ENCODE measurements around the gene RBM45. TPM values are rescaled to one million over a fixed set of nuclear protein-coding genes. Genes with fewer than 3 reads are reported as not detected.

The RBM45 gene
- total RNA-seq, 1 donor from 2014 or later, result 11.3 TPM

DNA sequence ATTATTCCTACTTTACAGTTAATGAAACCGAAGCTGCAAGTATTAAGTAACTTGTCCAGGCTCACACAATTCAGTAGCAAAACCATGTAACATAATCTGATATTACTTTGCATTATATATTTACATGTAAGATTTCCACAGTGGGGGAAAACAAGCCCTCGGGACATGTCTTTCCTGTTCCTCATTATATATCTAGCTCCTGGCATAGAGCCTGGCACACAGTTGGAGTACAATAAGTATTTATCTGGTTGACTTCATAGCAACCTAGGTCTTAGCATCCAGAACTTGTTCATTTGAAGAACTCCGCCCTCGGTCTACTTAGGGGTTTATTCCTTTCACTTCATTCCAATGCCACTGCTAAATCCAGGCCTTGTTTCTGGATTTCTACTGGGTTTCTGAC is 1.6 kb upstream of the RBM45 start:
- no peak for ATAC-seq
- Histone ChIP-seq H3K27me3 (no peaks in the 10 kb centered on the region), H3K4me1 (peaks cover 17% of the 10 kb centered on the region), H3K27ac (no peak overlapping the region), H3K36me3 (no peaks in the 10 kb centered on the region), H3K9me3 (no peaks in the 10 kb centered on the region), H3K4me3 (no peak overlapping the region)
- TF ChIP-seq, protein P1, sequence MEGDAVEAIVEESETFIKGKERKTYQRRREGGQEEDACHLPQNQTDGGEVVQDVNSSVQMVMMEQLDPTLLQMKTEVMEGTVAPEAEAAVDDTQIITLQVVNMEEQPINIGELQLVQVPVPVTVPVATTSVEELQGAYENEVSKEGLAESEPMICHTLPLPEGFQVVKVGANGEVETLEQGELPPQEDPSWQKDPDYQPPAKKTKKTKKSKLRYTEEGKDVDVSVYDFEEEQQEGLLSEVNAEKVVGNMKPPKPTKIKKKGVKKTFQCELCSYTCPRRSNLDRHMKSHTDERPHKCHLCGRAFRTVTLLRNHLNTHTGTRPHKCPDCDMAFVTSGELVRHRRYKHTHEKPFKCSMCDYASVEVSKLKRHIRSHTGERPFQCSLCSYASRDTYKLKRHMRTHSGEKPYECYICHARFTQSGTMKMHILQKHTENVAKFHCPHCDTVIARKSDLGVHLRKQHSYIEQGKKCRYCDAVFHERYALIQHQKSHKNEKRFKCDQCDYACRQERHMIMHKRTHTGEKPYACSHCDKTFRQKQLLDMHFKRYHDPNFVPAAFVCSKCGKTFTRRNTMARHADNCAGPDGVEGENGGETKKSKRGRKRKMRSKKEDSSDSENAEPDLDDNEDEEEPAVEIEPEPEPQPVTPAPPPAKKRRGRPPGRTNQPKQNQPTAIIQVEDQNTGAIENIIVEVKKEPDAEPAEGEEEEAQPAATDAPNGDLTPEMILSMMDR (IDR thresholded peaks at IDR 0.05), result no peak
- intact Hi-C loops (cut with DNase I), result no loop called here
- DNase-seq, result no peak

DNA sequence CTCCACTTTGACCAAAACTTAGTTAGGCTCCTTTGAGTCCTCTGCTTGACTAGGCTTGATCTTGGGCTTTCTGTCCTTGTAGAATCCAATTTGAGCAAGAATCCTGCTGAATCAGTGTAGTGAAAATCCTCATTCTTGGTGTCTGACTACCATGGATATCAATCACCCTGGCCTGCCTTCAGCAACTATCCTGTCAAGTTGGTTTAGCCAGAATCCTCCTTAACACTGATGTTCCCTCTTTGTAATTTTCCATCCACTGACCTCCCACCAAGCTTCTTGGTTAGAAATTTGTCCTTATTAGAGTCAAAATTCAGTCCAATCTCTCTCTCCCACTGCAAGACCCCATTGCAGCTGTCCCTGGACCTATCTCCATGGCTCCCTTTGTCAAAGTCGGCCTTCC is 494 bp upstream of the RBM45 start:
- Histone ChIP-seq H3K4me3 (peak overlapping the region; percentile 82), H3K4me1 (peaks cover 17% of the 10 kb centered on the region), H3K36me3 (peaks cover 6% of the 10 kb centered on the region), H3K27ac (no peak overlapping the region), H3K27me3 (no peaks in the 10 kb centered on the region), H3K9me3 (no peaks in the 10 kb centered on the region)
- no peak for ATAC-seq
- no peak for DNase-seq
- TF ChIP-seq, protein P1 (IDR thresholded peaks at IDR 0.05), result no peak
- intact Hi-C loops (cut with DNase I), result no loop called here

DNA sequence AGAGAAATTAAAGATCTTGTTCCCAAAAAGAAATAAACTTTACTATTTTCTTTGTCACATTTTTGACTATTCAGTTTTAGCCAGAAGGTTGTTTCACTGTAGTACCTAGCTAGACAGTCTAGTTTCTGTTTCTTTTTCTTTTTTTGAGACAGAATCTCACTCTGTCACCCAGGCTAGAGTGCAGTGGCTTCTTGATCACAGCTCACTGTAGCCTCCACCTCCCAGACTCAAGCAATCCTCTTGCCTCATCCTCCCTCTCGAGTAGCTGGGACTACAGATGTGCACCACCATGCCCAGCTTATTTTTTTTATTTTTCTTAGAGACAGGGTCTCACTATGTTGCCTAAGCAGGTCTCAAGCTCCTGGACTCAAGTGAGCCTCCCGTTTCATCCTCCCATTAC is 2.2 kb downstream of the RBM45 start:
- H3K4me3 ChIP-seq, result no peak overlapping the region
- intact Hi-C loops (cut with DNase I), result no loop called here

DNA sequence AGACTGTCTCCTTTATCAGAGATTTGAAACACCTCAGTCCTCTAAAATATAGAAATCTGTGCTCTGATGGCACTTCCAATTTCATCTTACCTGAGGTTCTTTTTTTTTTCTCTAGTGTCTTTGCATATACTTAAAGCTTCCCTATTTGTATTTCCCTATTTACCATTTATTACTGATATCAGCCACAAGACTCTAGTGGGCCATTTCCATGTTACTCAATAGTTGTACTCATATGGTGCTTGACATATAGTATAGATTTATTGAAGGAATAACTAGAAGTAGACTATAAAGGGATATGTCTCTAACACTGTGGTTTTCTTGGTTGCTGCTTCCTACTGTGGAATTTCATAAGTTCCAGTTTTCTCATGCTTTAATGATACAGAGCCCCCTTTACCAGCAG is 3.0 kb downstream of the RBM45 start:
- Histone ChIP-seq H3K27me3 (no peaks in the 10 kb centered on the region), H3K4me3 (no peak overlapping the region), H3K4me1 (peaks cover 17% of the 10 kb centered on the region), H3K9me3 (no peaks in the 10 kb centered on the region), H3K36me3 (peaks cover 35% of the 10 kb centered on the region), H3K27ac (no peak overlapping the region)
- TF ChIP-seq, protein P1 (IDR thresholded peaks at IDR 0.05), result no peak
- intact Hi-C loops (cut with DNase I), result no loop called here
- ATAC-seq (no peak), DNase-seq (no peak)

More for the DNA sequence above, 2.2 kb downstream of the RBM45 start:
- H3K27ac ChIP-seq, result no peak overlapping the region
- no peak for ATAC-seq
- TF ChIP-seq, protein P1 (IDR thresholded peaks at IDR 0.05), result no peak
- peaks cover 27% of the 10 kb centered on the region for H3K36me3 ChIP-seq
- peaks cover 17% of the 10 kb centered on the region for H3K4me1 ChIP-seq
- no peaks in the 10 kb centered on the region for H3K9me3 ChIP-seq
- H3K27me3 ChIP-seq, result no peaks in the 10 kb centered on the region
- no peak for DNase-seq

DNA sequence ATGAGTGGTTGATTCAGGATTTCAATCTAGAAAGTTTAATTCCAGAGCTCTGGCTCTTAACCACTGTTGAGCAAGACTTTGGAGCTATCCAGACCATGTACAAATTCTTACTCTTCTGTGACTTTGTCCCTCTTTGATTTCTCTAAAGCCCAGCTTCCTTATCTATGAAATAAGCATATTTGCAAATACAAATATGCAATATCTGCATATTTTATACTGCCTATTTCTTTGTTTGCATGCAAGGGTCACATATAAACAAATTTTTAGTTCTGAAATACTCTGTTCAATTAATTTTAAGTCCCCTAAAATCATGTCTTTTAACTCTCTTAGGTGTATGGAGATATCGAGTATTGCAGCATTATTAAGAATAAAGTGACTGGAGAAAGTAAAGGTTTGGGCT is 5.5 kb downstream of the RBM45 start:
- Histone ChIP-seq H3K27ac (no peak overlapping the region), H3K36me3 (peaks cover 59% of the 10 kb centered on the region), H3K9me3 (no peaks in the 10 kb centered on the region), H3K4me3 (no peak overlapping the region), H3K27me3 (no peaks in the 10 kb centered on the region), H3K4me1 (peaks cover 12% of the 10 kb centered on the region)
- DNase-seq (no peak), ATAC-seq (no peak)
- intact Hi-C loops (cut with DNase I), result no loop called here
- TF ChIP-seq, protein P1 (IDR thresholded peaks at IDR 0.05), result no peak
